Measurements from ENCODE around the gene IL9. TPM values are rescaled to one million over a fixed set of nuclear protein-coding genes. Genes with fewer than 3 reads are reported as not detected.

Gene IL9
- total RNA-seq, 1 experiment from 2014 or later: not detected

DNA sequence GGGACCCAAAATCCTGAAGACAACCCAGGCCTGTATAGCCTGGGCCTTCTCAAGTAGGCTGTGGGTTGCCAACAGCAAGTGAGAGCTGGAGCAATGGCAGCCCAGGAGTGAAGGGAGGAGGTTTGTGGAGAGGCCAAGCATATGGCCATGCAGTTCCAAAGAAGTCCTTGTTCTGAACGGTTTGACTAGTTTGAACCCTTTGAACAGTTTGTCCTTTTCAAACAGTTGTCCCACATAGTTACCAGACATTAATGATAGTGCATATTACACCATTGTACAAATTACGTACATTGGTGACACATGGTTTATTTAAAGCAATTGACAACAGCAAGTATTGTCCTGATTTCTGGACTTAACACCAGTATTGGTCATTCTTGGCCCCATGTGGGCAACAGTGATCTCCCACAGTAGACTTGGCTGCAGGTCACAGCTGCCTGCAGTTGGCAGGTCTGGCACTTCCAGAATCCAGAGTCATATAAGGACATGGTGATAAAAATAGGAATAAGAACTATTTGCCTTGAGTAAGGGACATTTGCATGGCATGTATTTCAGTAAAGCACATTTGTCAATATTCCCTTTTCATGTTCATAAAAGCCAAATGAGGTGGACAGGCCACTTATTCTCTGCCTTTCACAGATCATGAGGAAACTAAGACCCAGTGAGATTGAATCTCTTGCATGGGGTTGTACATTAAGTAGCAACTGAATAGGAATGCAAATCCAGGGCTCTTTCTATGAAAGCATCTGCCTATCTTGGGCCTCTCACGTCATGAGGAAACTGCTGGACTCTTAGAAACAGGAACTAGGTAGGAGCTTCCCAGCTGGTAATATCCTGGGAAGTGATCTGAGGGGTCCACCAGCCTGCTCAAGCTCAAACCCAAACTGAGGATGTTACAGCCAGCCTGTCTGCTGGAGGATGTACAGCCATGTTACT lies 30.9 kb downstream of the IL9 start:
- intact Hi-C loops (cut with micrococcal nuclease): no loop called here

GRCh38 chr5:135862744-135863143 lies 32.9 kb downstream of the IL9 start:
- DNase-seq (ENCODE audit: unreplicated experiment): no peak
- no peaks in the 10 kb centered on the region for H3K36me3 Mint-ChIP-seq (ENCODE audit: insufficient read depth, unreplicated experiment)
- ChIA-PET CTCF (no interaction called here), POLR2A (no interaction called here)
- TF ChIP-seq, protein P1, sequence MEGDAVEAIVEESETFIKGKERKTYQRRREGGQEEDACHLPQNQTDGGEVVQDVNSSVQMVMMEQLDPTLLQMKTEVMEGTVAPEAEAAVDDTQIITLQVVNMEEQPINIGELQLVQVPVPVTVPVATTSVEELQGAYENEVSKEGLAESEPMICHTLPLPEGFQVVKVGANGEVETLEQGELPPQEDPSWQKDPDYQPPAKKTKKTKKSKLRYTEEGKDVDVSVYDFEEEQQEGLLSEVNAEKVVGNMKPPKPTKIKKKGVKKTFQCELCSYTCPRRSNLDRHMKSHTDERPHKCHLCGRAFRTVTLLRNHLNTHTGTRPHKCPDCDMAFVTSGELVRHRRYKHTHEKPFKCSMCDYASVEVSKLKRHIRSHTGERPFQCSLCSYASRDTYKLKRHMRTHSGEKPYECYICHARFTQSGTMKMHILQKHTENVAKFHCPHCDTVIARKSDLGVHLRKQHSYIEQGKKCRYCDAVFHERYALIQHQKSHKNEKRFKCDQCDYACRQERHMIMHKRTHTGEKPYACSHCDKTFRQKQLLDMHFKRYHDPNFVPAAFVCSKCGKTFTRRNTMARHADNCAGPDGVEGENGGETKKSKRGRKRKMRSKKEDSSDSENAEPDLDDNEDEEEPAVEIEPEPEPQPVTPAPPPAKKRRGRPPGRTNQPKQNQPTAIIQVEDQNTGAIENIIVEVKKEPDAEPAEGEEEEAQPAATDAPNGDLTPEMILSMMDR (IDR thresholded peaks at IDR 0.05; ENCODE audit: unreplicated experiment): no peak
- no peaks in the 10 kb centered on the region for H3K9me3 Mint-ChIP-seq (ENCODE audit: unreplicated experiment)
- H3K27me3 Mint-ChIP-seq (ENCODE audit: insufficient read depth, unreplicated experiment): peaks cover 3% of the 10 kb centered on the region
- no peak overlapping the region for H3K4me3 Mint-ChIP-seq (ENCODE audit: unreplicated experiment)
- BruUV-seq (replicated peaks): no TSS peak
- peaks cover 18% of the 10 kb centered on the region for H3K4me1 Mint-ChIP-seq (ENCODE audit: insufficient read depth, unreplicated experiment)
- intact Hi-C loops (cut with micrococcal nuclease): no loop called here
- no peak overlapping the region for H3K27ac Mint-ChIP-seq (ENCODE audit: low read depth, unreplicated experiment)

More for the DNA sequence above, 30.9 kb downstream of the IL9 start:
- H3K4me1 Mint-ChIP-seq (ENCODE audit: insufficient read depth, unreplicated experiment): peaks cover 13% of the 10 kb centered on the region
- ChIA-PET POLR2A (no interaction called here), CTCF (interaction anchor here (0.9 kb wide), 2 partner anchors 15 to 34 kb away, joined by 3 read pairs; no protein-coding TSS in a partner anchor)
- no peak for DNase-seq (ENCODE audit: unreplicated experiment)
- H3K27me3 Mint-ChIP-seq (ENCODE audit: insufficient read depth, unreplicated experiment): peaks cover 19% of the 10 kb centered on the region
- no peak overlapping the region for H3K4me3 Mint-ChIP-seq (ENCODE audit: unreplicated experiment)
- H3K27ac Mint-ChIP-seq (ENCODE audit: low read depth, unreplicated experiment): no peak overlapping the region
- no peaks in the 10 kb centered on the region for H3K9me3 Mint-ChIP-seq (ENCODE audit: unreplicated experiment)
- no TSS peak for BruUV-seq (replicated peaks)
- TF ChIP-seq, protein P1 (IDR thresholded peaks at IDR 0.05; ENCODE audit: unreplicated experiment): no peak
- no peaks in the 10 kb centered on the region for H3K36me3 Mint-ChIP-seq (ENCODE audit: insufficient read depth, unreplicated experiment)

DNA sequence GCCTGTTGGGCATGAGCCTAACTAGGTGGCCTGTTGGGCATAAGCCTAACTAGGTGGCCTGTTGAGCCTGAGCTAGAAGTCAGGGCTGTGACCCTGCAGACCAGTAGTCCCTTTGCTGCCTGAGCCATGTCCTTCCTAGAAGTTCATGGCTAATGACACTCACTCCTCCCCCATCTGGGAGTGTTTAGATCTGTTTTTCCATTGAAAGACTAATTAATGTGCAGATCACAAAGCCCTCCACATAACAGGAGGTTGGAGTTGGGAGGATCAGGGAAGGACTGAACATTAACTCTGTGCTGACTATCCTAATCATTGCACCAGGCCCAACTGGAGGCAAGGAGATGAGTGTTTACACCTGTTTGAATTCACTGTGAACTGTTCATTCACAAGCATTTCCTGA lies 33.6 kb downstream of the IL9 start:
- intact Hi-C loops (cut with micrococcal nuclease): no loop called here
- no peak overlapping the region for H3K27ac Mint-ChIP-seq (ENCODE audit: low read depth, unreplicated experiment)
- H3K4me1 Mint-ChIP-seq (ENCODE audit: insufficient read depth, unreplicated experiment): peaks cover 18% of the 10 kb centered on the region
- no peaks in the 10 kb centered on the region for H3K36me3 Mint-ChIP-seq (ENCODE audit: insufficient read depth, unreplicated experiment)
- POLR2A ChIA-PET: no interaction called here
- no peaks in the 10 kb centered on the region for H3K27me3 Mint-ChIP-seq (ENCODE audit: insufficient read depth, unreplicated experiment)
- no peaks in the 10 kb centered on the region for H3K9me3 Mint-ChIP-seq (ENCODE audit: unreplicated experiment)
- CTCF ChIA-PET: interaction anchor here (1.3 to 2.2 kb wide), 2 partner anchors 11 to 296 kb away, joined by 5 to 12 read pairs; no protein-coding TSS in a partner anchor
- no TSS peak for BruUV-seq (replicated peaks)
- no peak overlapping the region for H3K4me3 Mint-ChIP-seq (ENCODE audit: unreplicated experiment)
- DNase-seq (ENCODE audit: unreplicated experiment): no peak
- TF ChIP-seq, protein P1 (IDR thresholded peaks at IDR 0.05; ENCODE audit: unreplicated experiment): no peak

DNA sequence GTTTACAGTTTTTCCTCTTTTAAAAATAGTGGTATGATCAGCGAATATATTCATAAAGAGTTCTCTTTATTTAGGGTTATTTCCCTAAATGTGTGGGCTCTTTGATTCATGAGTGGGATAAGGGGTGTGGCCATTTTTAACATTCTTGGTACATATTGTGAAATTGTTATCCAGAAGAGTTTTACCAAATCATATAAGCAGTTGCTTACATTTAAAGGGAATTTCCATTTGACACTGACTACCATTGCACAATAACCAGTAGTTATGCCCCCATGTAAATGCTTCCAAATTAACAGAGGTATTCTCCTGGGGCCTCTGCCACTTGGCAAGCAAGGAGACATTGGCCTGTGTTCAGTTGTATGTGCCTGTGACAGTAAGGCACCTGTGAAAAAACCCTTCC lies 34.0 kb downstream of the IL9 start:
- no peaks in the 10 kb centered on the region for H3K36me3 Mint-ChIP-seq (ENCODE audit: insufficient read depth, unreplicated experiment)
- BruUV-seq (replicated peaks): no TSS peak
- TF ChIP-seq, protein P1 (IDR thresholded peaks at IDR 0.05; ENCODE audit: unreplicated experiment): no peak
- H3K4me3 Mint-ChIP-seq (ENCODE audit: unreplicated experiment): no peak overlapping the region
- peak; percentile 55 for DNase-seq (ENCODE audit: unreplicated experiment)
- intact Hi-C loops (cut with micrococcal nuclease): no loop called here
- CTCF ChIA-PET: interaction anchor here (1.3 to 2.2 kb wide), 3 partner anchors 10 to 295 kb away, joined by 3 to 12 read pairs (median 5); no protein-coding TSS in a partner anchor
- H3K27me3 Mint-ChIP-seq (ENCODE audit: insufficient read depth, unreplicated experiment): no peaks in the 10 kb centered on the region
- POLR2A ChIA-PET: interaction anchor here (0.5 kb wide), 1 partner anchor 208 kb away, joined by 3 read pairs; no protein-coding TSS in a partner anchor
- peaks cover 18% of the 10 kb centered on the region for H3K4me1 Mint-ChIP-seq (ENCODE audit: insufficient read depth, unreplicated experiment)
- no peak overlapping the region for H3K27ac Mint-ChIP-seq (ENCODE audit: low read depth, unreplicated experiment)
- no peaks in the 10 kb centered on the region for H3K9me3 Mint-ChIP-seq (ENCODE audit: unreplicated experiment)

Data from MCF 10A (cell line).